ENCODE results near the gene DNAH8. TPM values are rescaled to one million over a fixed set of nuclear protein-coding genes. Genes with fewer than 3 reads are reported as not detected.

The DNAH8 gene
- total RNA-seq, 4 donors from 2014 or later: not detected

DNA sequence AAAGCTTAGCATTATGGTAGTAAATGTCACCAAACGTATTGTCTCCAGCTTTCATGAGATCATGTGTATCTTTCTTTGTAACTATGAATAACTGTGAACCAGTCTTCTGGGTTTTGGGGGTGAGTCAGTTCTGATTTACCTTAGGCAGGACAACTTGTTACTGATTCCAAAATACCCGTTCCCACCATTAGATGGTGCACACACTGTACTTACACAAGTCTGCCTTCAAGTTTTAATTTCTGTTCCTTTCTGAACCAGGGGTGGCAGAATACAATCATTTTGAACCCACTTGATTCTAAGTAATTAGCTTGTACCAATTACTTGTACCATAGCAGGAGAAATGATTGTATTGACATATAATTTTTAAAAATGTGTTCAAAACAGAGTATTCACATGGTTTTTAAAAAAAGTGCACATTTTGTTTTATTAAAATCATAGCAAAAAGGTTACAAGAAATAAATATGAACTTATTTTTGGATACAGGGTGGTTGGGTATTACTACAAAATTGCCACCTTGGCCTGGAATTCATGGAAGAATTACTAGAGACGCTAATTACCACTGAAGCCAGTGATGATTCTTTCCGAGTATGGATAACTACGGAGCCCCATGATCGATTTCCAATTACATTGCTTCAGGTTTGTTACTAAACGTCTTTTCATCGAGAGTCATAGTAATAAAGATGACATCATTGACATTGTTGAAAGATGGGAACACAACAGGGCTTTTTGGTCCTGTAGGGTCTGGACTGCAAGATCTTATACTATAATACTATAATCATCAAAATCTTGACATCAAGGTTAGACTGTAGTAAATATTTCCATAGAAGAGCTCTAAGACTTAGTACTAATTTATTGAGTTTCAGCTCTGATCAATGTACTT is 258.3 kb downstream of the DNAH8 start:
- in situ Hi-C loops (cut with MboI; ENCODE audit: low sequenced_read_pairs in 4 of 4) (loop anchor here in 1 of 4 donors (10.0 kb wide), 1 partner anchor 331 kb away; no protein-coding TSS in a partner anchor), intact Hi-C loops (cut with DNase I; ENCODE audit: low total_unique reads) (loop anchor here (2.0 kb wide), 2 partner anchors 329 to 337 kb away; no protein-coding TSS in a partner anchor)
- DNase-seq (no peak), ATAC-seq (peak; percentile 55 to 74)
- Histone ChIP-seq H3K27me3 (peaks cover 0 to 6% (median 0%) of the 10 kb centered on the region in 3 donors), H3K36me3 (no peaks in the 10 kb centered on the region), H3K27ac (no peak overlapping the region), H3K4me3 (no peak overlapping the region), H3K4me1 (no peaks in the 10 kb centered on the region), H3K9me3 (no peaks in the 10 kb centered on the region)
- TF ChIP-seq POLR2A (IDR thresholded peaks at IDR 0.05) (no peak), CTCF (IDR thresholded peaks at IDR 0.05 in 4 of 5, conservative IDR thresholded peaks at IDR 0.05 in 1 of 5) (peak in 4 of 5 experiments; percentile 14 to 37 (median 26))

DNA sequence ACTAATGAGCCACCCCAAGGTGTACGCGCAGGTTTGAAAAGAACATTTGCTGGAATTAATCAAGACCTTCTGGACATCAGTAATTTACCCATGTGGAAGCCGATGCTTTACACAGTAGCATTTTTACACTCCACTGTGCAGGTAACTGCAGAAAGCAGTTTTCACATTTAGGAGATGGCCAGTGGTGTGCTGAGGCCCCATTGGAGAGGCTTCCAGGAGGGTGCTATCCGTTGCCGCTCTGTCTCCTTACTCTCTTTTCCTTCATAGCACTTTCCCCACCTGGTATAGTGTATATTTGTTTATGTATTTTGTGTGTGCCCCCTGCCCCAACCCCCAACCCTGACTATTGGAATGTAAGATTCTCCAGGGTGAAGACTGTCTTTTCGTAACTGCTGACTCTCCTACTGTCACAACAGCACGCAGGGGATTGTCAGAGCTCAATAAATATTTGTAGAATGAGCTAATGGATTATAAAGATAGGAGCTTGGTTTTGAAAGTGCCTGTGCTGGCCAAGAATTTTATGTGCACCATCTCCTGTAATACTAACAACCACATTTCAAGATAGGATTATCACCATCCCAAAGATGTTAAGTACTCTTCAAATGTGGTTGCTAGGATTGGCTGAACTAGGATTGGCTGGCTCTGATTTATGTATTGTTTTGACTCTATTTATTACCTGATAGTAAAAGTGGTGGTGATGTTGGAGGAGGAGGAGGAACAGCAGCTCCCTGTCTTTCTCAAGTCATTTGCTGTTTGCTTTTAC is 259.5 kb downstream of the DNAH8 start:
- TF ChIP-seq POLR2A (IDR thresholded peaks at IDR 0.05) (no peak), CTCF (IDR thresholded peaks at IDR 0.05 in 4 of 5, conservative IDR thresholded peaks at IDR 0.05 in 1 of 5) (no peak)
- intact Hi-C loops (cut with DNase I; ENCODE audit: low total_unique reads): no loop called here

DNA sequence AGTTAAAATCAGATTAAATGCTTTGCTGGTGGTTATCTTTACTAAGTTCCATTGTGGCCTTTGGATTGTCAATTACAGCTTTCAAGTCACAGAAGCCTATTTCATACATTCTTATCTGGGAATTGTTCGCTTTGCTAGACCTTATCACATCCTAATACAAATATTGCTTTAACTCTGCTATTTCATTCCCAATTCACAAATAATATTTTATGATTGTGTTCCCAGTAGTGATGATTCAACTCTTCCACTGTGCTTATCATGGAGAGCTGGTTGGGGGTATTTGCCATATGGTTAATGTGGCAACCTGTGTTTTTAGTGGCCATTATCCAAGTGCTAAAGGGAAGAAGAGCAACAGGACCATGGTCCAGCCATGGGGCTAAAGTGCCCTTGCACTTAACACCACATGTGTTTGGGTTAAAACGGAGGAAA is 260.5 kb downstream of the DNAH8 start:
- TF ChIP-seq POLR2A (IDR thresholded peaks at IDR 0.05) (no peak), CTCF (IDR thresholded peaks at IDR 0.05 in 4 of 5, conservative IDR thresholded peaks at IDR 0.05 in 1 of 5) (no peak)
- no peak overlapping the region for H3K4me3 ChIP-seq
- in situ Hi-C loops (cut with MboI; ENCODE audit: low sequenced_read_pairs in 4 of 4): loop anchor here in 3 of 4 donors (10.0 to 25.0 kb wide), 2 partner anchors 329 to 337 kb away; partner anchors contain the start of genes KCNK16 (in 2 of the 3) and KCNK17 (in 2 of the 3)
- no peaks in the 10 kb centered on the region for H3K36me3 ChIP-seq
- peaks cover 0 to 12% (median 2%) of the 10 kb centered on the region in 3 donors for H3K27me3 ChIP-seq
- no peaks in the 10 kb centered on the region for H3K9me3 ChIP-seq
- intact Hi-C loops (cut with DNase I; ENCODE audit: low total_unique reads): no loop called here
- DNase-seq: no peak
- H3K4me1 ChIP-seq: no peaks in the 10 kb centered on the region
- no peak overlapping the region for H3K27ac ChIP-seq
- no peak for ATAC-seq

More for the DNA sequence above, 259.5 kb downstream of the DNAH8 start:
- DNase-seq: no peak
- no peak overlapping the region for H3K27ac ChIP-seq
- no peaks in the 10 kb centered on the region for H3K4me1 ChIP-seq
- H3K36me3 ChIP-seq: no peaks in the 10 kb centered on the region
- peaks cover 0 to 7% (median 0%) of the 10 kb centered on the region in 3 donors for H3K27me3 ChIP-seq
- in situ Hi-C loops (cut with MboI; ENCODE audit: low sequenced_read_pairs in 4 of 4): loop anchor here in 3 of 4 donors (10.0 to 25.0 kb wide), 2 partner anchors 330 to 338 kb away; partner anchors contain the start of genes KCNK16 (in 2 of the 3) and KCNK17 (in 2 of the 3)
- peak in 1 of 2 donors; percentile 21 for ATAC-seq
- no peak overlapping the region for H3K4me3 ChIP-seq
- no peaks in the 10 kb centered on the region for H3K9me3 ChIP-seq

- DNase-seq (no peak), ATAC-seq (no peak)
- no peak for TF ChIP-seq CTCF (IDR thresholded peaks at IDR 0.05 in 4 of 5, conservative IDR thresholded peaks at IDR 0.05 in 1 of 5)
- TF ChIP-seq POLR2A (IDR thresholded peaks at IDR 0.05): no peak
- H3K9me3 ChIP-seq: no peaks in the 10 kb centered on the region
- peaks cover 0 to 15% (median 2%) of the 10 kb centered on the region in 3 donors for H3K27me3 ChIP-seq
- intact Hi-C loops (cut with DNase I; ENCODE audit: low total_unique reads) (no loop called here), in situ Hi-C loops (cut with MboI; ENCODE audit: low sequenced_read_pairs in 4 of 4) (loop anchor here in 3 of 4 donors (10.0 to 25.0 kb wide), 2 partner anchors 329 to 336 kb away; partner anchors contain the start of genes KCNK16 (in 2 of the 3) and KCNK17 (in 2 of the 3))
- H3K36me3 ChIP-seq: no peaks in the 10 kb centered on the region
- H3K27ac ChIP-seq: no peak overlapping the region
- H3K4me3 ChIP-seq: no peak overlapping the region
- no peaks in the 10 kb centered on the region for H3K4me1 ChIP-seq
Measured at GRCh38 chr6:38976051-38976450, 260.9 kb downstream of the DNAH8 start.

All from gastrocnemius medialis (tissue), 4 donors.